Endodermal cell (in vitro differentiated cells): ENCODE data around the gene AKR1C3. TPM values are rescaled to one million over a fixed set of nuclear protein-coding genes. Genes with fewer than 3 reads are reported as not detected.

ENCODE experiments used
- DNase-seq: peaks from one replicate; pipeline ENCODE4 v3.0.0-alpha.2; 2017
- H3K27ac ChIP-seq: 2 replicates; pipeline ENCODE4 v1.5.1; 2013; ENCODE audit warnings: mild to moderate bottlenecking, low read depth, low read length, moderate library complexity
- H3K27me3 ChIP-seq: 2 replicates; pipeline ENCODE4 v1.6.1; 2013; ENCODE audit warnings: mild to moderate bottlenecking, low read length, moderate library complexity; ENCODE audit not compliant: insufficient read depth, control insufficient read depth, poor library complexity, severe bottlenecking
- H3K36me3 ChIP-seq: 2 replicates; pipeline ENCODE4 v1.7.0; 2013; ENCODE audit warnings: mild to moderate bottlenecking, low read length, moderate library complexity; ENCODE audit not compliant: control insufficient read depth, insufficient read depth
- H3K4me1 ChIP-seq: one replicate; pipeline ENCODE4 v1.7.0; 2013; ENCODE audit warnings: low read length; ENCODE audit not compliant: control insufficient read depth, insufficient read depth
- H3K4me3 ChIP-seq: 2 replicates; pipeline ENCODE4 v1.5.1; 2013; ENCODE audit warnings: mild to moderate bottlenecking, low read length, moderate library complexity
- H3K9ac ChIP-seq: 2 replicates; pipeline ENCODE4 v1.6.1; 2013; ENCODE audit warnings: mild to moderate bottlenecking, low read length, moderate library complexity; ENCODE audit not compliant: poor library complexity, severe bottlenecking; ENCODE audit errors: extremely low read depth
- H3K9me3 ChIP-seq: 2 replicates; pipeline ENCODE4 v1.6.1; 2013; ENCODE audit warnings: mild to moderate bottlenecking, low read length, moderate library complexity; ENCODE audit not compliant: control insufficient read depth
- H3K27ac Mint-ChIP-seq: 2 replicates; pipeline ENCODE4 v1.8.0; 2020; ENCODE audit warnings: mixed read lengths
- H3K27me3 Mint-ChIP-seq: 2 replicates; pipeline ENCODE4 v1.8.0; 2021; ENCODE audit warnings: mild to moderate bottlenecking, mixed read lengths; ENCODE audit not compliant: insufficient read depth
- H3K36me3 Mint-ChIP-seq: 2 replicates; pipeline ENCODE4 v1.8.0; 2020; ENCODE audit warnings: low read depth, mixed read lengths
- H3K4me1 Mint-ChIP-seq: 2 replicates; pipeline ENCODE4 v1.8.0; 2020; ENCODE audit warnings: mixed read lengths
- H3K4me3 Mint-ChIP-seq: 2 replicates; pipeline ENCODE4 v1.8.0; 2020; ENCODE audit warnings: mild to moderate bottlenecking, moderate library complexity, mixed read lengths
- H3K9me3 Mint-ChIP-seq: 2 replicates; pipeline ENCODE4 v1.8.0; 2020; ENCODE audit warnings: mild to moderate bottlenecking, mixed read lengths
- CTCF ChIP-seq: fragments of 200-600 bp; sonication (generic); conservative IDR thresholded peaks from 2 replicates; pipeline ENCODE4 v1.5.0; 2021; ENCODE audit warnings: antibody characterized with exemption, mild to moderate bottlenecking
- WGBS, 2 experiments: methylation state at CpG; one replicate each; pipeline versions ENCODE4 v1.1.5 to v1.1.7; 2013; ENCODE audit warnings: missing lambda C conversion rate in 2 of 2, mixed read lengths in 1 of 2; ENCODE audit not compliant: insufficient coverage in 1 of 2, insufficient read length in 1 of 2; 5-methylcytosine and 5-hydroxymethylcytosine counted together
- total RNA-seq, 2 donors: library from RNA; stranded (reverse); fragmentation: NEBNext Ultra II Directional in 1 of 2; extraction: Animal tissue kit (Norgen Biotek cat#: 25700) in 1 of 2; gene quantifications; 2 replicates in 1 of 2; 3 replicates in 1 of 2; pipeline ENCODE4 v1.2.1, GENCODE V29; 2021

Gene AKR1C3
- total RNA-seq, 2 donors from 2014 or later: 6.1 to 28.9 TPM

GRCh38 chr10:5079836-5080235 is 14.4 kb upstream of the AKR1C3 start:
- Histone ChIP-seq H3K4me3 (peak overlapping the region; percentile 53), H3K27ac (no peak overlapping the region), H3K27me3 (no peaks in the 10 kb centered on the region), H3K36me3 (no peaks in the 10 kb centered on the region), H3K9ac (no peak overlapping the region), H3K9me3 (no peaks in the 10 kb centered on the region), H3K4me1 (peaks cover 13% of the 10 kb centered on the region)
- Mint-ChIP-seq H3K4me1 (peaks cover 41% of the 10 kb centered on the region), H3K9me3 (peaks cover 3% of the 10 kb centered on the region), H3K27me3 (no peaks in the 10 kb centered on the region), H3K27ac (peak overlapping the region; percentile 93), H3K4me3 (peak overlapping the region; percentile 35), H3K36me3 (no peaks in the 10 kb centered on the region)
- no peak for DNase-seq
- WGBS, 2 experiments: 89% methylated on average over 3 to 6 of the region's 6 CpGs
- TF ChIP-seq CTCF: no peak

GRCh38 chr10:5081091-5081490 is 13.1 kb upstream of the AKR1C3 start:
- Mint-ChIP-seq H3K9me3 (peaks cover 6% of the 10 kb centered on the region), H3K4me3 (no peak overlapping the region), H3K27me3 (no peaks in the 10 kb centered on the region), H3K36me3 (no peaks in the 10 kb centered on the region), H3K4me1 (peaks cover 35% of the 10 kb centered on the region), H3K27ac (no peak overlapping the region)
- no peaks in the 10 kb centered on the region for H3K9me3 ChIP-seq
- no peak for TF ChIP-seq CTCF
- H3K9ac ChIP-seq: no peak overlapping the region
- peaks cover 13% of the 10 kb centered on the region for H3K4me1 ChIP-seq
- peak overlapping the region; percentile 20 for H3K4me3 ChIP-seq
- 100% methylated on average over 1 of the region's 1 CpG; no CpG with 5 or more reads in 1 of the 2 experiments for WGBS, 2 experiments
- DNase-seq: no peak
- H3K27me3 ChIP-seq: no peaks in the 10 kb centered on the region
- no peak overlapping the region for H3K27ac ChIP-seq
- H3K36me3 ChIP-seq: no peaks in the 10 kb centered on the region

- H3K4me3 ChIP-seq: no peak overlapping the region
- Mint-ChIP-seq H3K27ac (no peak overlapping the region), H3K4me1 (no peaks in the 10 kb centered on the region), H3K27me3 (no peaks in the 10 kb centered on the region), H3K9me3 (peaks cover 6% of the 10 kb centered on the region), H3K36me3 (no peaks in the 10 kb centered on the region), H3K4me3 (no peak overlapping the region)
- DNase-seq: no peak
- H3K9me3 ChIP-seq: peaks cover 9% of the 10 kb centered on the region
- H3K27ac ChIP-seq: no peak overlapping the region
- H3K27me3 ChIP-seq: no peaks in the 10 kb centered on the region
- no peak for TF ChIP-seq CTCF
- WGBS, 2 experiments: 97% methylated on average over 2 of the region's 2 CpGs; no CpG with 5 or more reads in 1 of the 2 experiments
- H3K4me1 ChIP-seq: no peaks in the 10 kb centered on the region
- no peaks in the 10 kb centered on the region for H3K36me3 ChIP-seq
- H3K9ac ChIP-seq: no peak overlapping the region
Measured at GRCh38 chr10:5088703-5089261, 5.4 kb upstream of the AKR1C3 start.
